HFF-Myc (cell line): ENCODE data around the gene IRF1.

ENCODE experiments used
- DNase-seq: peaks from one replicate; pipeline ENCODE4 v3.0.0-alpha.2; 2011; ENCODE audit warnings: low read depth; ENCODE audit errors: extremely low read depth
- H3K4me3 ChIP-seq: replicated peaks from 2 replicates; pipeline ENCODE4 v1.5.1; 2011; ENCODE audit warnings: low read depth, mild to moderate bottlenecking, control low read depth, low read length
- TF ChIP-seq, protein P1 (sequence below): IDR thresholded peaks from 2 replicates; pipeline ENCODE4 v1.5.1; 2012; ENCODE audit warnings: mild to moderate bottlenecking, low read depth, low read length, control low read depth; ENCODE audit errors: missing control alignments

Gene IRF1

DNA sequence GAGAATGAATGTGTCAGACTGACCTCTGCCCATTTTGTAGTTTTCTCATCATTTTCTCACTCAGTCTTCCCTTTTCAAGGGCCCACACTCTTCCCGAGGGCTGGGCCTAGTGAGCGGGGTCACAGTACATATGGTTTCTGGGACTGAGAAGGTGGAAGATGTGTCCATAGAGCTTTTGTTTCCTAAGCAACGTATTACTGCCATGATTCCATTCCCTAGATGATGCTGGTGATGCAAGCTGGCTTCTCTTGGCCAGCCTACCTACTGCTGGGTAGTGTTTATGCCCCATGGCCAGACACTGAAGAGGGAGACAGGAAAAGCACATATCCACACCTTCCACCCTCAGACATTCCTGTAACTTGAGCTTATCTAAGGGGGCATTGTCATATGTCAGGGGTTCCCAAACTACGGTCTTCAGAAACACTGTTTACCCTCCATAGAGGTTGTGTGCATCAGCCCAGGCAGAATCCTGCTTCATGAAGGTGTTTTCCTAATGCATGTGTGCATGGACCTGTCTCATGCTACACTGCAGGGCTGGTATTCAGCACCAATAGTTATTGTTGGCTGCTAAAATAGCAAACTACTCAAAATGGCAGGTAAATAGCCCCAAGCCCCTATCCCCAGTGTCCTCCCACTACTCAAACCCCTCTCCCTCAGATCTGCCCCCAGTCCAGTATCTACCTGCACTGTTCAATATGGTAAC lies 9.5 kb downstream of the IRF1 start:
- no peak overlapping the region for H3K4me3 ChIP-seq
- no peak for DNase-seq
- TF ChIP-seq, protein P1, sequence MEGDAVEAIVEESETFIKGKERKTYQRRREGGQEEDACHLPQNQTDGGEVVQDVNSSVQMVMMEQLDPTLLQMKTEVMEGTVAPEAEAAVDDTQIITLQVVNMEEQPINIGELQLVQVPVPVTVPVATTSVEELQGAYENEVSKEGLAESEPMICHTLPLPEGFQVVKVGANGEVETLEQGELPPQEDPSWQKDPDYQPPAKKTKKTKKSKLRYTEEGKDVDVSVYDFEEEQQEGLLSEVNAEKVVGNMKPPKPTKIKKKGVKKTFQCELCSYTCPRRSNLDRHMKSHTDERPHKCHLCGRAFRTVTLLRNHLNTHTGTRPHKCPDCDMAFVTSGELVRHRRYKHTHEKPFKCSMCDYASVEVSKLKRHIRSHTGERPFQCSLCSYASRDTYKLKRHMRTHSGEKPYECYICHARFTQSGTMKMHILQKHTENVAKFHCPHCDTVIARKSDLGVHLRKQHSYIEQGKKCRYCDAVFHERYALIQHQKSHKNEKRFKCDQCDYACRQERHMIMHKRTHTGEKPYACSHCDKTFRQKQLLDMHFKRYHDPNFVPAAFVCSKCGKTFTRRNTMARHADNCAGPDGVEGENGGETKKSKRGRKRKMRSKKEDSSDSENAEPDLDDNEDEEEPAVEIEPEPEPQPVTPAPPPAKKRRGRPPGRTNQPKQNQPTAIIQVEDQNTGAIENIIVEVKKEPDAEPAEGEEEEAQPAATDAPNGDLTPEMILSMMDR, result no peak

DNA sequence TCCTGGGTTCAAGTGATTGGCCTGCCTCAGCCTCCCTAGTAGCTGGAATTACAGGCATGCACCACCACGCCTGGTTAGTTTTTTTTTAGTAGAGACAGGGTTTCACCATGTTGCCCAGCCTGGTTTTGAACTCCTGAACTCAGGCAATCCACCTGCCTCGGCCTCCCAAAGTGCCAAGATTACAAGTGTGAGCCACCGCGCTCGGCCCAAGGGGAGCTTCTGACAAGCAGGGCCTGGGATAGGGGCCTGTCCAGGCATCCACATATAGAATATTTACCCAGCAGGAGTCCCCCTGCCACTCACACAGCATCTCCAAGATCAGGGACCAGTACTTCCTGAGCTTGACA lies 10.1 kb downstream of the IRF1 start:
- DNase-seq, result no peak
- TF ChIP-seq, protein P1, result no peak
- no peak overlapping the region for H3K4me3 ChIP-seq

DNA sequence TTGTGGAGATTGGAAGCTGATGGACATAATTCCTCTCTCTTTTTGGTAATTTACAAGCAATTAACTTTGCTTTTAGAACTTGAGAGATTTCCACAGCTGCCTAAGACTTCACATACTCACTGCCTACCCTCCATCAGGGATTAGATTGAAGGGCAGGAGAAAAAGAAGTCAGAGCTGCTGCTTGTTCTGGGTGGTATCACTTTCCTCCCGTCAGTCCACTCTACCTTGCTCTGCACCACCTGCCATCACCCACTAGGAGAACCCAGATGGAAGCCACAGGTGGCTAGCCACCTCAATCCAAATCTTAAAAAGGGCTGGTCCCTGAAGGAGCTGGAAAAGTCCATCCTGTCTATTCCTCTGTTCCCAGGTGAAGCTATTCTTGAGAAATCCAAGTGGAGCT lies 10.5 kb downstream of the IRF1 start:
- no peak for DNase-seq
- no peak overlapping the region for H3K4me3 ChIP-seq
- TF ChIP-seq, protein P1, result no peak

DNA sequence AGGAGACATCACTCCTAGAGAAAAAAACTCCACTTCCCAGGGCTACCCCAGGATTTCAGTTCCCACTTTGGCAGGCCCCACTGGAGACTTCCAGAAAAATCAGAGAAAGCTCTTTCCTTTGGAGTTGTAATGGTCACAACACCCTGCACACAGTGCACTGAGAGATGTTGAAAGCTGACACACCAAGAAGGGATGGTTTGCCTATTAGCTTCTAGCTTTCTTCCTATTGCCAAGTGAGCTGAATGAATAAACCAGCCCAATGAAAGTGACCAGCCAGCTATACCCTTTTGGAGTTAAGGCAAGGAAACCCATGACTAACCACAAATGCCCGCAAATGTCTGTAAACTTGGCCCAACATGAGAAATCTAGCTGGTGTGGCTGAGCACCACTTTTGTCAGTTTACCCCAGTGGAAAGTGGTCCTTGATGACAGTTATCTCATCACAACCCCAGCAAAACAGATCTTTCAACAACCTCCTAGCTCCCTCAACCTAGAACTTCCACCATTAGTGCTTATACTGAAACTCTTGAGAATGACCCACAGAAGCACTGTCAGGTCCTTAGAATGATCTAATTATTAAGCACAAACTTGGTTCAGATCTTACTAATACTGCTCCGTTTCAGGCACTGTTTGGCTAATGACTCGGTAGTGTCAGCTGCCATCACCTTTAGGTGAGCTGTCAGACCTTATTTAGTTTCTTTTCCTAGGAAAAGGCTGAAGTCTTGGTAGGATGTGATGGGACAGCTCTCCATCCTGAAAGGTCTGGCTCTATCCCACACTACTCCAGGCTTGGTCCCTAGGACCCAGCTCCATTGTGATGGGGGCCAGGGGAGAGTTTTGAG lies 11.2 kb downstream of the IRF1 start:
- DNase-seq, result no peak
- no peak overlapping the region for H3K4me3 ChIP-seq
- TF ChIP-seq, protein P1, result no peak

DNA sequence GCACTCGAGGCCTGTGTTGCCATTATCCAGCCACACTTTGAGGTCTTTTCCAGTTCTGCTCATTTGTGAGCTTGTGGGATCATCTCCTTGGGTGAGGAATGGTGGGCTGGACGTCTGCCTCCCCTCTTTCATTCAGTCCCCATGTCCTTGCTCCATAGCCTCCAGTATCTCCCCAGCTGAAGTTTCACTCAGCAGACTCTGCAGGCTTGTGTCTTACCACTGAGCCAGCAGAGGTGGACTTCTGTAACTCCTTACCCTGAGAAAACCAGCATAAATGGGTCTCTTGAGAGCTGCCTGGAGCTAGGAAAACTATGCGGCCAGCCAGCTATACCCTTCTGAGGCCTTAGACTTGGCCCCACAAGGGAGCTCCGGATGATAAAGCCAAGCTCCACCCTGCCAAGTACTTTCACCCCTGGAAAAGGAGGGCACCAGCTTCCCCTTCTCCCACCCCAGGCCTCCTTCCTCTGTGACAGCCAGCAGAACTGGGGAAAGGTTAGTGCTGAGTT lies 12.2 kb downstream of the IRF1 start:
- DNase-seq, result no peak
- TF ChIP-seq, protein P1, result no peak
- H3K4me3 ChIP-seq, result no peak overlapping the region

DNA sequence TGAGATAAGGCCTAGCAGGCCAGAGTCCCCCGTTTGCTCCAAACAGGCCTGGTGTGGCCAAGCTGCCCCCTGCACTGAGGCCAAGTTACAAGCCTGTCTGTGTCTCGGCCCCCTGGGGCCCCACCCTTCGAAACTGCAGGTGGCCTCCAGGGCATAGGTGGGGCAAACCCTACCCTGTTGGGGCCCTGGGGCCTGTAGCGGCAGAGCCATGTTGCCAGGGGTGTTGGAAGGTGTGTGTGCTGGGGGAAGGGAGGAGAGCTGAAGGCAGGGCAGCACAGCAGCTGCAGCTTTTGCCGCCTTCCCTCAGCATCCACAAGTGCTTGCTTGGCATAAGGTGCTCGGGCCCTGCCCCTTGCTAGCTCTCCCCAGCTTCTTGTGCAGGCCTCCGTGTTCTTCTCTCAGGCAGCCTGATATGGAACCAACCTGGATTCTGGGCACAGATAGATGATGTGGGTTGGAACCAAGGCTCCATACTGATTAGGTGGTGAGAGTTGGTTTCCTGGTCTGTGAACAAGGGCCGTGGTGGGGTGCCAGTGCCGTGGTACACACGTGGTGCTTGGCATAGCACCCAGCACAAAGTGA lies 12.7 kb downstream of the IRF1 start:
- TF ChIP-seq, protein P1, result no peak
- no peak for DNase-seq
- H3K4me3 ChIP-seq, result no peak overlapping the region
